ENCODE data around the gene TTC4.

The TTC4 gene

GRCh38 chr1:54721719-54722118 is 6.1 kb downstream of the TTC4 start:
- Histone ChIP-seq H3K36me3 (ENCODE audit: control insufficient read depth in 1 of 2, insufficient read depth in 2 of 2, low read length in 2 of 2) (peaks cover 22 to 72% of the 10 kb centered on the region in 2 donors), H3K4me1 (ENCODE audit: control insufficient read depth in 1 of 2, insufficient read depth in 2 of 2, low read length in 2 of 2) (peaks cover 2 to 5% of the 10 kb centered on the region in 2 donors), H3K27me3 (ENCODE audit: control insufficient read depth in 1 of 2, insufficient read depth in 2 of 2, low read length in 2 of 2) (no peaks in the 10 kb centered on the region), H3K27ac (ENCODE audit: low read depth, low read length) (no peak overlapping the region), H3K9me3 (ENCODE audit: control insufficient read depth in 1 of 2, low read length in 2 of 2) (no peaks in the 10 kb centered on the region), H3K9ac (ENCODE audit: low read depth in 1 of 2, low read length in 2 of 2) (no peak overlapping the region), H3K4me3 (ENCODE audit: low read depth in 1 of 2, low read length in 2 of 2) (no peak overlapping the region)

- Histone ChIP-seq H3K27me3 (ENCODE audit: control insufficient read depth in 1 of 2, insufficient read depth in 2 of 2, low read length in 2 of 2) (no peaks in the 10 kb centered on the region), H3K4me3 (ENCODE audit: low read depth in 1 of 2, low read length in 2 of 2) (no peak overlapping the region), H3K27ac (ENCODE audit: low read depth, low read length) (no peak overlapping the region), H3K9ac (ENCODE audit: low read depth in 1 of 2, low read length in 2 of 2) (no peak overlapping the region), H3K9me3 (ENCODE audit: control insufficient read depth in 1 of 2, low read length in 2 of 2) (no peaks in the 10 kb centered on the region), H3K36me3 (ENCODE audit: control insufficient read depth in 1 of 2, insufficient read depth in 2 of 2, low read length in 2 of 2) (peaks cover 29 to 85% of the 10 kb centered on the region in 2 donors), H3K4me1 (ENCODE audit: control insufficient read depth in 1 of 2, insufficient read depth in 2 of 2, low read length in 2 of 2) (no peaks in the 10 kb centered on the region)
Observed at GRCh38 chr1:54723985-54724384, 8.3 kb downstream of the TTC4 start.

DNA sequence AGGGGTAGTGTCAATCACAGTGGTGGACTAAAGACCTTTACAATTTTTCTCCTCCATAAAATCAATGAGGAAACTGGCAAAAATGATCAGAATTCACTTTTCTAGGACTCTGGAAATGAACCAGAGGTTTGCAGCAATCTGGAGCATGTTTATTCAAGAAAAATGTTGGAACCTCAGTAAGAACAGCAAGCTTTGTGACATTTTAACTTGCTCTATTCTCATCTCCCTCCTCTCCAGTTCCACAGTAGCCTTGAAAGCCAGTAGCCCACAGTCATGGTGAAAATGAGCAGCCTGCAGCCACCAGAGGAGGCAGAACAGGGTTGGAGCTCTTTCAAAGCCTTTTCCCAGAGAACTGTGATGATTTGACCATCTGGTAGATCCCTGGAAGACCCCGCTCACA is 9.1 kb downstream of the TTC4 start:
- H3K9ac ChIP-seq (ENCODE audit: low read depth in 1 of 2, low read length in 2 of 2): no peak overlapping the region
- H3K4me3 ChIP-seq (ENCODE audit: low read depth in 1 of 2, low read length in 2 of 2): no peak overlapping the region
- no peak overlapping the region for H3K27ac ChIP-seq (ENCODE audit: low read depth, low read length)
- no peaks in the 10 kb centered on the region for H3K27me3 ChIP-seq (ENCODE audit: control insufficient read depth in 1 of 2, insufficient read depth in 2 of 2, low read length in 2 of 2)
- peaks cover 29 to 79% of the 10 kb centered on the region in 2 donors for H3K36me3 ChIP-seq (ENCODE audit: control insufficient read depth in 1 of 2, insufficient read depth in 2 of 2, low read length in 2 of 2)
- no peaks in the 10 kb centered on the region for H3K9me3 ChIP-seq (ENCODE audit: control insufficient read depth in 1 of 2, low read length in 2 of 2)
- no peaks in the 10 kb centered on the region for H3K4me1 ChIP-seq (ENCODE audit: control insufficient read depth in 1 of 2, insufficient read depth in 2 of 2, low read length in 2 of 2)

GRCh38 chr1:54728027-54728426 is 12.4 kb downstream of the TTC4 start:
- peaks cover 31 to 72% of the 10 kb centered on the region in 2 donors for H3K36me3 ChIP-seq (ENCODE audit: control insufficient read depth in 1 of 2, insufficient read depth in 2 of 2, low read length in 2 of 2)
- H3K27me3 ChIP-seq (ENCODE audit: control insufficient read depth in 1 of 2, insufficient read depth in 2 of 2, low read length in 2 of 2): no peaks in the 10 kb centered on the region
- no peak overlapping the region for H3K4me3 ChIP-seq (ENCODE audit: low read depth in 1 of 2, low read length in 2 of 2)
- no peak overlapping the region for H3K9ac ChIP-seq (ENCODE audit: low read depth in 1 of 2, low read length in 2 of 2)
- H3K4me1 ChIP-seq (ENCODE audit: control insufficient read depth in 1 of 2, insufficient read depth in 2 of 2, low read length in 2 of 2): no peaks in the 10 kb centered on the region
- no peak overlapping the region for H3K27ac ChIP-seq (ENCODE audit: low read depth, low read length)
- no peaks in the 10 kb centered on the region for H3K9me3 ChIP-seq (ENCODE audit: control insufficient read depth in 1 of 2, low read length in 2 of 2)

- no peaks in the 10 kb centered on the region for H3K27me3 ChIP-seq (ENCODE audit: control insufficient read depth in 1 of 2, insufficient read depth in 2 of 2, low read length in 2 of 2)
- H3K36me3 ChIP-seq (ENCODE audit: control insufficient read depth in 1 of 2, insufficient read depth in 2 of 2, low read length in 2 of 2): peaks cover 20 to 68% of the 10 kb centered on the region in 2 donors
- H3K4me3 ChIP-seq (ENCODE audit: low read depth in 1 of 2, low read length in 2 of 2): no peak overlapping the region
- H3K9ac ChIP-seq (ENCODE audit: low read depth in 1 of 2, low read length in 2 of 2): no peak overlapping the region
- no peaks in the 10 kb centered on the region for H3K9me3 ChIP-seq (ENCODE audit: control insufficient read depth in 1 of 2, low read length in 2 of 2)
- no peaks in the 10 kb centered on the region for H3K4me1 ChIP-seq (ENCODE audit: control insufficient read depth in 1 of 2, insufficient read depth in 2 of 2, low read length in 2 of 2)
- no peak overlapping the region for H3K27ac ChIP-seq (ENCODE audit: low read depth, low read length)
Observed at GRCh38 chr1:54736685-54737084, 21.0 kb downstream of the TTC4 start.

DNA sequence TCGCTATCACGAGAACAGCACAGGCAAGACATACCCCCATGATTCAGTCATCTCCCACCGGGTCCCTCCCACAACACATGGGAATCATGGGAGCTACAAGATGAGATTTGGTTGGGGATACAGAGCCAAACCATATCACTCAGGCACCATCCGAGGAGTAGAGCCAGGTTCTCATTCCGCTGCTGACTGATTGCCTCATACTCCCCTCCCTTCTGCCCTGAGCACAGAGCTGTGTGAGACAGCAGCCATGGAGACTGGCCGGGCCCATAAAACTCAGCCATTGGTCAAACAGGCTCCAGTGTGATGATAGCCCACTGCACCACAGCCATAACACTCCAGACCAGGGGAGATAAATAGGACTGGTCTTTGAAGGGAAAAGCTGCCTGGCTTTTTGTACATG is 22.6 kb downstream of the TTC4 start:
- no peak overlapping the region for H3K27ac ChIP-seq (ENCODE audit: low read depth, low read length)
- peaks cover 21 to 76% of the 10 kb centered on the region in 2 donors for H3K36me3 ChIP-seq (ENCODE audit: control insufficient read depth in 1 of 2, insufficient read depth in 2 of 2, low read length in 2 of 2)
- H3K9ac ChIP-seq (ENCODE audit: low read depth in 1 of 2, low read length in 2 of 2): no peak overlapping the region
- H3K4me3 ChIP-seq (ENCODE audit: low read depth in 1 of 2, low read length in 2 of 2): no peak overlapping the region
- H3K4me1 ChIP-seq (ENCODE audit: control insufficient read depth in 1 of 2, insufficient read depth in 2 of 2, low read length in 2 of 2): no peaks in the 10 kb centered on the region
- H3K9me3 ChIP-seq (ENCODE audit: control insufficient read depth in 1 of 2, low read length in 2 of 2): no peaks in the 10 kb centered on the region
- H3K27me3 ChIP-seq (ENCODE audit: control insufficient read depth in 1 of 2, insufficient read depth in 2 of 2, low read length in 2 of 2): no peaks in the 10 kb centered on the region

DNA sequence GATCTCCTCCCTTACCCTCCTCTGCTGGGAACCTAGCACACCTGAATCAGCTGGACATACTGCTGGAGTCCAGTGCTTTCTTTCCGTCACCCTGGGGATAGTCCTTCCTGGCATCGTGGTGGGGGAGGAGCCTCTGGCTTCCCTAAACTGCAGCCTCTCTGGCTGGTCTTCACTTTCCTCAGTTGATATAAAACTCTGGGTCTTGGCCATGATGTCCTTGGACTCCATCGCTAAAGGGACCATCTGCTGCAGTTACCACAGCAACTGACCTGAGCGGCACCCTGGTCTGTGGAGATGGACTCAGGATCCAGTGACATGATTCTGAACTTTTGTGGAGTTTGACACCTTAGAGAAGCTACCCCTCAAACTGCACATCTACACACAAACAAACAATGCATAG is 25.9 kb downstream of the TTC4 start:
- no peaks in the 10 kb centered on the region for H3K27me3 ChIP-seq (ENCODE audit: control insufficient read depth in 1 of 2, insufficient read depth in 2 of 2, low read length in 2 of 2)
- H3K4me1 ChIP-seq (ENCODE audit: control insufficient read depth in 1 of 2, insufficient read depth in 2 of 2, low read length in 2 of 2): no peaks in the 10 kb centered on the region
- no peak overlapping the region for H3K27ac ChIP-seq (ENCODE audit: low read depth, low read length)
- H3K36me3 ChIP-seq (ENCODE audit: control insufficient read depth in 1 of 2, insufficient read depth in 2 of 2, low read length in 2 of 2): peaks cover 24 to 65% of the 10 kb centered on the region in 2 donors
- H3K9ac ChIP-seq (ENCODE audit: low read depth in 1 of 2, low read length in 2 of 2): no peak overlapping the region
- H3K9me3 ChIP-seq (ENCODE audit: control insufficient read depth in 1 of 2, low read length in 2 of 2): no peaks in the 10 kb centered on the region
- H3K4me3 ChIP-seq (ENCODE audit: low read depth in 1 of 2, low read length in 2 of 2): no peak overlapping the region

GRCh38 chr1:54742282-54742681 is 26.6 kb downstream of the TTC4 start:
- Histone ChIP-seq H3K27me3 (ENCODE audit: control insufficient read depth in 1 of 2, insufficient read depth in 2 of 2, low read length in 2 of 2) (no peaks in the 10 kb centered on the region), H3K4me3 (ENCODE audit: low read depth in 1 of 2, low read length in 2 of 2) (no peak overlapping the region), H3K9ac (ENCODE audit: low read depth in 1 of 2, low read length in 2 of 2) (no peak overlapping the region), H3K9me3 (ENCODE audit: control insufficient read depth in 1 of 2, low read length in 2 of 2) (no peaks in the 10 kb centered on the region), H3K4me1 (ENCODE audit: control insufficient read depth in 1 of 2, insufficient read depth in 2 of 2, low read length in 2 of 2) (no peaks in the 10 kb centered on the region), H3K36me3 (ENCODE audit: control insufficient read depth in 1 of 2, insufficient read depth in 2 of 2, low read length in 2 of 2) (peaks cover 18 to 58% of the 10 kb centered on the region in 2 donors), H3K27ac (ENCODE audit: low read depth, low read length) (no peak overlapping the region)

DNA sequence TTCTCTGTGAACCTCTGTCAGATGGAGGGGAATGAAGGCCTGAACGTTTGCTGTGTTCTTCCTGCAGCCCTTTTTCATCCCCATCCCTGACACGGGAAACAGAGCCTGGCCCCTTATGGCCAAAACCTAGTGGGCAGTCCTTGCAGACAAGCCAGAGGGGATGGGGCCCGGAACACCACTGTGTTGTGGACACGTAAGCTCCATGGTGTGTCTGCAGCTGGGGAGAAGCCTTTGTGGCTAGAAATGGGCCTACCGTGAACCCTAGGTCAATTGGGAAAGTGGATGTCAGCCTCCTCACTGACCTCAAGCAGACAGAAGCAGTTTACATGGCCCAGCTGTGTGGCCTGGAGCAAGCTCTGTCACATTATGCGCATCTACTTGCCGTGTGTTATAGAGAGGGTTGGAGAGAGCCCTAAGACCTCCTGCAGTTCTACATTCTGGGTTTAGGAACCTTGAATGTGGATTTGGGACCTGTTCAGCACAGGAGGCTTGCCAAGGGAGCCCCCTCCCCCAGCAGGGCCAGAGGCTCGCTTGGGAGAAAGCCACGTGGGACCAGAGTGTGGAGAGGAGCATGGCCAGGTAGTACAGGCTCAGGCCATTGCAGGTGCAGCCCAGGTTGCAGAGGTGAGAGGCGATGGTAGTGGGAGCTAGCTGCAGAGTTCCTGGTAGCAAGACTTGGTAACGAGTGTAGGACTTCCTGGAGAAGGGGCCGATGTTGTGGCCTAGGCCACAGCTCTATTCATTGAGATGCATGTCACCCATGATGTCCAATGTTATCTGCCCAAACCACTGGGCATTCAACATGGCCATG is 28.0 kb downstream of the TTC4 start:
- Histone ChIP-seq H3K36me3 (ENCODE audit: control insufficient read depth in 1 of 2, insufficient read depth in 2 of 2, low read length in 2 of 2) (peaks cover 14 to 46% of the 10 kb centered on the region in 2 donors), H3K9me3 (ENCODE audit: control insufficient read depth in 1 of 2, low read length in 2 of 2) (no peaks in the 10 kb centered on the region), H3K4me3 (ENCODE audit: low read depth in 1 of 2, low read length in 2 of 2) (no peak overlapping the region), H3K27me3 (ENCODE audit: control insufficient read depth in 1 of 2, insufficient read depth in 2 of 2, low read length in 2 of 2) (no peaks in the 10 kb centered on the region), H3K9ac (ENCODE audit: low read depth in 1 of 2, low read length in 2 of 2) (no peak overlapping the region), H3K27ac (ENCODE audit: low read depth, low read length) (no peak overlapping the region), H3K4me1 (ENCODE audit: control insufficient read depth in 1 of 2, insufficient read depth in 2 of 2, low read length in 2 of 2) (no peaks in the 10 kb centered on the region)

DNA sequence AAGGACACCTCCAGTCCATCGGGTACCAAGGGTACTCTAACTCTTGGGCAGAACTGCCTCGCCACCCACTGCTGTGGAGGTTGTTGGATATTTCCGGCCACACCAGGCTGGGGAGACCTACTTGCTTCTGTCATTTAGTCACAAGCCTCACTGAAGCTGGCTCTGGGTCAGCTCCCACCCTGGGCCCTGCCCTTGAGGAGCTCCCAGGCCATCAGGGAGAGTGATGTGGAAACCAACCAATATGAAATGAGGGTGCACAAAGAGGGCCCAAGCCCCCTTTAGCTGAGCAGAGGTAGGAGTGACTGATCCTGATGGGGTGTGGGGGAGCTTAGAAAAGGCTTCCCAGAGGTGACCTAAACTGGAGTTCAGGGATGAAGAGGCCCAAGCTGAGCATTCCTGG is 29.0 kb downstream of the TTC4 start:
- H3K27ac ChIP-seq (ENCODE audit: low read depth, low read length): no peak overlapping the region
- H3K4me1 ChIP-seq (ENCODE audit: control insufficient read depth in 1 of 2, insufficient read depth in 2 of 2, low read length in 2 of 2): no peaks in the 10 kb centered on the region
- no peak overlapping the region for H3K9ac ChIP-seq (ENCODE audit: low read depth in 1 of 2, low read length in 2 of 2)
- H3K4me3 ChIP-seq (ENCODE audit: low read depth in 1 of 2, low read length in 2 of 2): no peak overlapping the region
- peaks cover 10 to 36% of the 10 kb centered on the region in 2 donors for H3K36me3 ChIP-seq (ENCODE audit: control insufficient read depth in 1 of 2, insufficient read depth in 2 of 2, low read length in 2 of 2)
- no peaks in the 10 kb centered on the region for H3K9me3 ChIP-seq (ENCODE audit: control insufficient read depth in 1 of 2, low read length in 2 of 2)
- H3K27me3 ChIP-seq (ENCODE audit: control insufficient read depth in 1 of 2, insufficient read depth in 2 of 2, low read length in 2 of 2): no peaks in the 10 kb centered on the region
